H9 (cell line): Measurements from ENCODE around the gene ATP7B. TPM values are rescaled to one million over a fixed set of nuclear protein-coding genes. Genes with fewer than 3 reads are reported as not detected.

Source experiments
- DNase-seq: peaks from one replicate; pipeline ENCODE4 v3.0.0-alpha.2; 2017
- H2AFZ ChIP-seq: one replicate; pipeline ENCODE4 v1.6.1; 2013; ENCODE audit warnings: mild to moderate bottlenecking, low read length, control low read depth, moderate library complexity
- H2AK5ac ChIP-seq: 2 replicates; pipeline ENCODE4 v1.6.1; 2013; ENCODE audit warnings: low read length, control low read depth, mixed read lengths; ENCODE audit not compliant: insufficient read length
- H2BK120ac ChIP-seq: one replicate; pipeline ENCODE4 v1.6.1; 2013; ENCODE audit warnings: low read depth, mild to moderate bottlenecking, low read length, control low read depth, inconsistent platforms; ENCODE audit not compliant: poor library complexity, severe bottlenecking
- H2BK12ac ChIP-seq: 2 replicates; pipeline ENCODE4 v1.6.1; 2013; ENCODE audit warnings: low read length, control low read depth, mixed read lengths, low read depth; ENCODE audit not compliant: insufficient read length
- H2BK15ac ChIP-seq: 2 replicates; pipeline ENCODE4 v1.6.1; 2013; ENCODE audit warnings: low read depth, low read length, control low read depth
- H2BK20ac ChIP-seq: one replicate; pipeline ENCODE4 v1.6.1; 2013; ENCODE audit warnings: low read depth, mild to moderate bottlenecking, low read length, control low read depth, inconsistent platforms; ENCODE audit not compliant: poor library complexity, severe bottlenecking
- H2BK5ac ChIP-seq: 2 replicates; pipeline ENCODE4 v1.6.1; 2013; ENCODE audit warnings: low read length, control low read depth, mixed read lengths; ENCODE audit not compliant: insufficient read length
- H3K14ac ChIP-seq: 2 replicates; pipeline ENCODE4 v1.6.1; 2013; ENCODE audit warnings: low read length, control low read depth; ENCODE audit not compliant: insufficient read depth
- H3K18ac ChIP-seq: 2 replicates; pipeline ENCODE4 v1.6.1; 2013; ENCODE audit warnings: low read depth, mild to moderate bottlenecking, mixed read lengths, low read length, control low read depth; ENCODE audit not compliant: insufficient read length
- H3K23ac ChIP-seq: 2 replicates; pipeline ENCODE4 v1.6.1; 2013; ENCODE audit warnings: low read length, control low read depth, mixed read lengths, low read depth; ENCODE audit not compliant: insufficient read length
- H3K23me2 ChIP-seq: 2 replicates; pipeline ENCODE4 v1.6.1; 2013; ENCODE audit warnings: low read depth, mild to moderate bottlenecking, mixed read lengths, low read length, control low read depth; ENCODE audit not compliant: insufficient read length, poor library complexity, severe bottlenecking
- H3K27ac ChIP-seq: 2 replicates; pipeline ENCODE4 v1.5.1; 2013; ENCODE audit warnings: low read length, control low read depth, mixed read lengths, low read depth; ENCODE audit not compliant: insufficient read length
- H3K27me3 ChIP-seq: 2 replicates; pipeline ENCODE4 v1.6.1; 2013; ENCODE audit warnings: low read length, control low read depth, inconsistent platforms; ENCODE audit not compliant: insufficient read depth
- H3K4ac ChIP-seq: 2 replicates; pipeline ENCODE4 v1.6.1; 2013; ENCODE audit warnings: low read depth, mild to moderate bottlenecking, control low read depth, inconsistent platforms, low read length, moderate library complexity
- H3K4me1 ChIP-seq: 2 replicates; pipeline ENCODE4 v1.6.1; 2013; ENCODE audit warnings: low read length, control low read depth, inconsistent platforms; ENCODE audit not compliant: insufficient read depth
- H3K4me2 ChIP-seq: 2 replicates; pipeline ENCODE4 v1.6.1; 2013; ENCODE audit warnings: low read length, control low read depth, mixed read lengths; ENCODE audit not compliant: insufficient read length, insufficient read depth
- H3K56ac ChIP-seq: 2 replicates; pipeline ENCODE4 v1.6.1; 2013; ENCODE audit warnings: low read depth, mild to moderate bottlenecking, mixed read lengths, low read length, control low read depth; ENCODE audit not compliant: insufficient read length
- H3K79me1 ChIP-seq: 2 replicates; pipeline ENCODE4 v1.6.1; 2013; ENCODE audit warnings: low read depth, mild to moderate bottlenecking, moderate library complexity, low read length, control low read depth, inconsistent platforms; ENCODE audit not compliant: insufficient read depth, poor library complexity, severe bottlenecking
- H3K79me2 ChIP-seq: 2 replicates; pipeline ENCODE4 v1.6.1; 2013; ENCODE audit warnings: low read length, control low read depth, inconsistent platforms; ENCODE audit not compliant: insufficient read depth
- H3K9ac ChIP-seq: 2 replicates; pipeline ENCODE4 v1.6.1; 2013; ENCODE audit warnings: low read length, control low read depth, mixed read lengths; ENCODE audit not compliant: insufficient read length; ENCODE audit errors: extremely low read depth
- H3K9me3 ChIP-seq: one replicate; pipeline ENCODE4 v1.6.1; 2013; ENCODE audit warnings: low read depth, low read length, inconsistent platforms; ENCODE audit not compliant: control insufficient read depth
- H3T11ph ChIP-seq: one replicate; pipeline ENCODE4 v1.6.1; 2013; ENCODE audit warnings: mild to moderate bottlenecking, low read length, control low read depth, inconsistent platforms
- H4K20me1 ChIP-seq: one replicate; pipeline ENCODE4 v1.6.1; 2013; ENCODE audit not compliant: control insufficient read depth, insufficient read length, insufficient read depth
- H4K5ac ChIP-seq: 2 replicates; pipeline ENCODE4 v1.6.1; 2013; ENCODE audit warnings: low read depth, mild to moderate bottlenecking, mixed read lengths, low read length, control low read depth; ENCODE audit not compliant: insufficient read length
- H4K8ac ChIP-seq: replicated peaks from 2 replicates; pipeline ENCODE4 v1.6.1; 2013; ENCODE audit warnings: low read length, control low read depth, mixed read lengths, low read depth; ENCODE audit not compliant: insufficient read length
- H4K91ac ChIP-seq: 2 replicates; pipeline ENCODE4 v1.6.1; 2013; ENCODE audit warnings: low read depth, mild to moderate bottlenecking, moderate library complexity, mixed read lengths, low read length, control low read depth; ENCODE audit not compliant: insufficient read length
- H3K27ac Mint-ChIP-seq, 3 experiments: 2 replicates in 2 of 3; 3 replicates in 1 of 3; pipeline ENCODE4 v1.8.0; 2020 to 2021; ENCODE audit warnings: mixed read lengths in 3 of 3, mild to moderate bottlenecking in 1 of 3, moderate library complexity in 1 of 3
- H3K27me3 Mint-ChIP-seq: 2 replicates; pipeline ENCODE4 v1.8.0; 2021; ENCODE audit warnings: low read depth, mild to moderate bottlenecking, moderate library complexity, mixed read lengths
- H3K36me3 Mint-ChIP-seq, 3 experiments: 2 replicates in 2 of 3; 3 replicates in 1 of 3; pipeline ENCODE4 v1.8.0; 2020 to 2021; ENCODE audit warnings: low read depth in 3 of 3, mixed read lengths in 3 of 3; ENCODE audit not compliant: insufficient read depth in 1 of 3
- H3K4me1 Mint-ChIP-seq, 2 experiments: 2 replicates each; pipeline ENCODE4 v1.8.0; 2020; ENCODE audit warnings: mixed read lengths in 2 of 2
- H3K4me3 Mint-ChIP-seq, 2 experiments: 2 replicates in 1 of 2; 3 replicates in 1 of 2; pipeline ENCODE4 v1.8.0; 2020 to 2021; ENCODE audit warnings: mild to moderate bottlenecking in 2 of 2, mixed read lengths in 2 of 2, moderate library complexity in 1 of 2
- H3K9me3 Mint-ChIP-seq, 2 experiments: 2 replicates in 1 of 2; 3 replicates in 1 of 2; pipeline ENCODE4 v1.8.0; 2020; ENCODE audit warnings: mild to moderate bottlenecking in 2 of 2, mixed read lengths in 2 of 2, moderate library complexity in 1 of 2
- WGBS: extraction: QIAGEN DNeasy Blood & Tissue Kit; methylation state at CpG from one replicate; pipeline ENCODE4 v1.1.7; 2013; ENCODE audit warnings: missing lambda C conversion rate, low lambda C conversion rate, mixed read lengths; ENCODE audit not compliant: insufficient read length; ENCODE audit errors: extremely low coverage; 5-methylcytosine and 5-hydroxymethylcytosine counted together
- total RNA-seq: library from RNA; stranded (reverse); gene quantifications from 2 replicates; pipeline ENCODE4 v1.2.1, GENCODE V29; 2021
- TF ChIP-seq, protein P1 (sequence below): fragments of 200-600 bp; sonication (generic); conservative IDR thresholded peaks from 3 replicates; pipeline ENCODE4 v1.8.0; 2021; ENCODE audit warnings: antibody characterized with exemption, mild to moderate bottlenecking

ATP7B gene
- total RNA-seq, 1 experiment from 2014 or later, result 5.8 TPM

DNA sequence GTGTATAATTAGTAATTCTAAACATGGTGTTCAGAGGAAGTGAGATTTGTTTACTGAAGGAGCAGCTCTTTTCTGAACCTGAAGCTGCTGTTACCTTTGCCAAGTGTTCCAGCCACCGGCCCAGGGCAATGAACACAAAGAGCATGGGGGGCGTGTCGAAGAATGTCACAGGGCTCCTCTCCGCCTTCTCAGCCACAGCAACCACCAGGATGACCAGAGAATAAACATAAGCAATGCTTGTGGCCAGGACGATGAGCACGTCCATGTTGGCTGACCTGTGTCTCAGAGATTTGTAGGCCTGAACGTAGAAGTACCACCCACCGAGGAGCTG is 53.1 kb downstream of the ATP7B start:
- Mint-ChIP-seq H3K36me3 (no peaks in the 10 kb centered on the region), H3K4me1 (peaks cover 3% of the 10 kb centered on the region in 2 experiments; a peak in 2 of 4 replicates), H3K27ac (no peak overlapping the region), H3K4me3 (no peak overlapping the region), H3K27me3 (no peaks in the 10 kb centered on the region), H3K9me3 (no peaks in the 10 kb centered on the region)
- Histone ChIP-seq H2BK20ac (no peak overlapping the region), H4K91ac (no peak overlapping the region), H2BK15ac (no peak overlapping the region), H2BK12ac (no peak overlapping the region), H3T11ph (no peak overlapping the region), H2AK5ac (no peak overlapping the region), H3K27ac (no peak overlapping the region), H2AFZ (no peak overlapping the region), H2BK5ac (no peak overlapping the region), H3K4me1 (no peaks in the 10 kb centered on the region), H3K79me1 (no peaks in the 10 kb centered on the region), H3K9ac (no peak overlapping the region), H3K4ac (no peak overlapping the region), H2BK120ac (no peak overlapping the region), H4K20me1 (no peaks in the 10 kb centered on the region), H3K56ac (no peak overlapping the region), H3K18ac (no peak overlapping the region), H3K23ac (no peak overlapping the region), H3K4me2 (no peak overlapping the region), H3K79me2 (no peaks in the 10 kb centered on the region), H3K14ac (no peak overlapping the region), H4K5ac (no peak overlapping the region), H3K23me2 (no peaks in the 10 kb centered on the region), H4K8ac (no peak overlapping the region), H3K9me3 (no peaks in the 10 kb centered on the region), H3K27me3 (no peaks in the 10 kb centered on the region)
- no CpG with 5 or more reads among the region's 8 CpGs for WGBS
- TF ChIP-seq, protein P1, sequence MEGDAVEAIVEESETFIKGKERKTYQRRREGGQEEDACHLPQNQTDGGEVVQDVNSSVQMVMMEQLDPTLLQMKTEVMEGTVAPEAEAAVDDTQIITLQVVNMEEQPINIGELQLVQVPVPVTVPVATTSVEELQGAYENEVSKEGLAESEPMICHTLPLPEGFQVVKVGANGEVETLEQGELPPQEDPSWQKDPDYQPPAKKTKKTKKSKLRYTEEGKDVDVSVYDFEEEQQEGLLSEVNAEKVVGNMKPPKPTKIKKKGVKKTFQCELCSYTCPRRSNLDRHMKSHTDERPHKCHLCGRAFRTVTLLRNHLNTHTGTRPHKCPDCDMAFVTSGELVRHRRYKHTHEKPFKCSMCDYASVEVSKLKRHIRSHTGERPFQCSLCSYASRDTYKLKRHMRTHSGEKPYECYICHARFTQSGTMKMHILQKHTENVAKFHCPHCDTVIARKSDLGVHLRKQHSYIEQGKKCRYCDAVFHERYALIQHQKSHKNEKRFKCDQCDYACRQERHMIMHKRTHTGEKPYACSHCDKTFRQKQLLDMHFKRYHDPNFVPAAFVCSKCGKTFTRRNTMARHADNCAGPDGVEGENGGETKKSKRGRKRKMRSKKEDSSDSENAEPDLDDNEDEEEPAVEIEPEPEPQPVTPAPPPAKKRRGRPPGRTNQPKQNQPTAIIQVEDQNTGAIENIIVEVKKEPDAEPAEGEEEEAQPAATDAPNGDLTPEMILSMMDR, result no peak
- no peak for DNase-seq
